Endometrial microvascular endothelial cells (primary cell): ENCODE measurements around the gene EHBP1. TPM values are rescaled to one million over a fixed set of nuclear protein-coding genes. Genes with fewer than 3 reads are reported as not detected.

ENCODE experiments used
- in situ Hi-C: cut with HindIII; loops from 2 replicates; pipeline ENCODE4 v1.10.0; 2017; ENCODE audit warnings: low sequenced_read_pairs, low pct_unique_long_range_greater_than_20kb; ENCODE audit errors: inconsistent ontology term
- total RNA-seq: library from RNA; depleted of rRNA; stranded (reverse); fragments of >200 nt; gene quantifications from one replicate; pipeline ENCODE4 v1.2.3, GENCODE V29; 2015; ENCODE audit errors: inconsistent ontology term

EHBP1 gene
- total RNA-seq: 29.9 TPM

- in situ Hi-C loops: no loop called here
These were observed at the start of gene EHBP1 for GRCh38 chr2:62705007-62705829. Gene EHBP1 (plus strand): TSS chr2:62705713. CDS start chr2:62707192, 1,479 bp downstream.

- in situ Hi-C loops: no loop called here
These were observed 47.7 kb upstream of the EHBP1 start for GRCh38 chr2:62657783-62658182.

- in situ Hi-C loops: no loop called here
These were observed 46.6 kb upstream of the EHBP1 start for GRCh38 chr2:62658891-62659290.

- in situ Hi-C loops: no loop called here
These were observed 45.4 kb upstream of the EHBP1 start for GRCh38 chr2:62660087-62660486.

GRCh38 chr2:62660582-62661262, 44.8 kb upstream of the EHBP1 start:
- in situ Hi-C loops: no loop called here

GRCh38 chr2:62661263-62661635, 44.3 kb upstream of the EHBP1 start:
- in situ Hi-C loops: no loop called here

GRCh38 chr2:62662131-62662530, 43.4 kb upstream of the EHBP1 start:
- in situ Hi-C loops: no loop called here

- in situ Hi-C loops: no loop called here
These were observed 43.0 kb upstream of the EHBP1 start for GRCh38 chr2:62662554-62662953.

GRCh38 chr2:62663411-62663810, 42.1 kb upstream of the EHBP1 start:
- in situ Hi-C loops: no loop called here

- in situ Hi-C loops: no loop called here
These were observed 41.4 kb upstream of the EHBP1 start for GRCh38 chr2:62663920-62664795.

GRCh38 chr2:62665446-62665845, 40.1 kb upstream of the EHBP1 start:
- in situ Hi-C loops: no loop called here

GRCh38 chr2:62669180-62669579, 36.3 kb upstream of the EHBP1 start:
- in situ Hi-C loops: no loop called here

- in situ Hi-C loops: no loop called here
These were observed 32.9 kb upstream of the EHBP1 start for GRCh38 chr2:62672601-62673000.

- in situ Hi-C loops: no loop called here
These were observed 30.5 kb upstream of the EHBP1 start for GRCh38 chr2:62675062-62675461.

GRCh38 chr2:62685256-62685655, 20.3 kb upstream of the EHBP1 start:
- in situ Hi-C loops: no loop called here

GRCh38 chr2:62686012-62686685, 19.4 kb upstream of the EHBP1 start:
- in situ Hi-C loops: no loop called here

- in situ Hi-C loops: no loop called here
These were observed 17.9 kb upstream of the EHBP1 start for GRCh38 chr2:62687636-62688035.

GRCh38 chr2:62688771-62689170, 16.7 kb upstream of the EHBP1 start:
- in situ Hi-C loops: no loop called here

- in situ Hi-C loops: no loop called here
These were observed 14.3 kb upstream of the EHBP1 start for GRCh38 chr2:62691186-62691585.
